GM21447 (cell line): ENCODE data around the gene RPS21.

Experiments used
- ATAC-seq: cut with Tn5 transposase; IDR thresholded peaks from one replicate; pipeline ENCODE4 v1.9.1; 2021; ENCODE audit not compliant: unreplicated experiment

Gene RPS21

GRCh38 chr20:62353289-62354030 is 33.4 kb upstream of the RPS21 start:
- no peak for ATAC-seq

GRCh38 chr20:62354031-62354808 is 32.7 kb upstream of the RPS21 start:
- no peak for ATAC-seq

- no peak for ATAC-seq
These were observed 32.0 kb upstream of the RPS21 start for GRCh38 chr20:62354811-62355341.

- ATAC-seq: no peak
These were observed 31.4 kb upstream of the RPS21 start for GRCh38 chr20:62355516-62355877.

- no peak for ATAC-seq
These were observed 30.9 kb upstream of the RPS21 start for GRCh38 chr20:62355878-62356588.

- no peak for ATAC-seq
These were observed 30.2 kb upstream of the RPS21 start for GRCh38 chr20:62356589-62357186.

GRCh38 chr20:62357187-62357667 is 29.7 kb upstream of the RPS21 start:
- ATAC-seq: no peak

GRCh38 chr20:62357681-62358080 is 29.2 kb upstream of the RPS21 start:
- ATAC-seq: no peak

GRCh38 chr20:62358171-62359042 is 28.5 kb upstream of the RPS21 start:
- ATAC-seq: no peak

- no peak for ATAC-seq
These were observed 27.8 kb upstream of the RPS21 start for GRCh38 chr20:62359043-62359490.

- no peak for ATAC-seq
These were observed 27.3 kb upstream of the RPS21 start for GRCh38 chr20:62359491-62360121.

GRCh38 chr20:62360854-62361798 is 25.8 kb upstream of the RPS21 start:
- ATAC-seq: no peak

GRCh38 chr20:62361799-62362589 is 24.9 kb upstream of the RPS21 start:
- ATAC-seq: no peak

GRCh38 chr20:62362590-62362940 is 24.3 kb upstream of the RPS21 start:
- ATAC-seq: no peak

- no peak for ATAC-seq
These were observed 23.6 kb upstream of the RPS21 start for GRCh38 chr20:62362991-62363919.
